Breast epithelium (tissue), 3 donors: ENCODE results near the gene PLCG2.

Experiments
- POLR2A ChIP-seq: fragments of 450-650 bp; IDR thresholded peaks from one replicate; pipeline ENCODE4 v1.6.1; 2016; ENCODE audit warnings: antibody characterized with exemption, mild to moderate bottlenecking, moderate library complexity
- TF ChIP-seq, protein P1 (sequence below), 3 donors: fragments of 450-650 bp; IDR thresholded peaks; one replicate each; pipeline ENCODE4 v1.5.1; 2016 to 2017; ENCODE audit warnings: antibody characterized with exemption in 3 of 3, mild to moderate bottlenecking in 3 of 3, moderate library complexity in 3 of 3

DNA sequence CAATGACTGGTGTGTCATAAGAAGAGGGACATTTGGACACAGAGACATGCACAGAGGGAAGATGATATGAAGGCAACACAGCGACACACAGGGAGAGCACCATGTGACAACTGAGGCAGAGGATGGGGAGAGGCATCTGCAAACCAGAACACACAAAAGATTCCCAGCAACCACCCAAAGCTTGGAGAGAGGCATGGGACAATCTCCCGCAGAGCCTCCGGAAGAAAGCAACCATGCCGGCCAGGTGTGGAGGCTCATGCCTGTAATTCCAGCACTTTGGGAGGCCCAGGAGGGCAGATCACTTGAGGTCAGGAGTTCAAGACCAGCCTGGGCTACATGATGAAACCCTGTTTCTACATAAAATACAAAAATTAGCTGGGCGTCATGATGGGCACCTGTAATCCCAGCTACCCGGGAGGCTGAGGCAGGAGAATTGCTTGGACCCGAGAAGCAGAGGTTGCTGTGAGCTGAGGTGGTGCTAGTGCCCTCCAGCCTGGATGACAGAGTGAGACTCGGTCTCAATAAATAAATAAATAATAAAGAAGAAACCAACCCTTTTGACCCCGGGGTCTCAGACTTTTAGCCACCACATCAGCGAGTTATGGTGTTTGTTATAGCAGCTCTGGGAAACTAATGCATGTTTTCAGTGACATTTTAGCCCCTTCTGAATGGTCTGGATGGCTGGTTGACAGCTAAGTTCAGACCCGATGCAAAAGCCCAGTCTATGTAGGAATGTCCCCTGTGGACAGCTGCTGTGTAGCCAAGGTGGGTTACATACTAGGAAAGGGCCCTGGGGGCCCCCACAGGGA lies 13.8 kb upstream of the PLCG2 start:
- TF ChIP-seq, protein P1, sequence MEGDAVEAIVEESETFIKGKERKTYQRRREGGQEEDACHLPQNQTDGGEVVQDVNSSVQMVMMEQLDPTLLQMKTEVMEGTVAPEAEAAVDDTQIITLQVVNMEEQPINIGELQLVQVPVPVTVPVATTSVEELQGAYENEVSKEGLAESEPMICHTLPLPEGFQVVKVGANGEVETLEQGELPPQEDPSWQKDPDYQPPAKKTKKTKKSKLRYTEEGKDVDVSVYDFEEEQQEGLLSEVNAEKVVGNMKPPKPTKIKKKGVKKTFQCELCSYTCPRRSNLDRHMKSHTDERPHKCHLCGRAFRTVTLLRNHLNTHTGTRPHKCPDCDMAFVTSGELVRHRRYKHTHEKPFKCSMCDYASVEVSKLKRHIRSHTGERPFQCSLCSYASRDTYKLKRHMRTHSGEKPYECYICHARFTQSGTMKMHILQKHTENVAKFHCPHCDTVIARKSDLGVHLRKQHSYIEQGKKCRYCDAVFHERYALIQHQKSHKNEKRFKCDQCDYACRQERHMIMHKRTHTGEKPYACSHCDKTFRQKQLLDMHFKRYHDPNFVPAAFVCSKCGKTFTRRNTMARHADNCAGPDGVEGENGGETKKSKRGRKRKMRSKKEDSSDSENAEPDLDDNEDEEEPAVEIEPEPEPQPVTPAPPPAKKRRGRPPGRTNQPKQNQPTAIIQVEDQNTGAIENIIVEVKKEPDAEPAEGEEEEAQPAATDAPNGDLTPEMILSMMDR (IDR thresholded peaks at IDR 0.05): no peak
- no peak for TF ChIP-seq POLR2A
